Ectodermal cell (in vitro differentiated cells): ENCODE data around the gene TEX22.

Experiments
- H3K27ac ChIP-seq: 2 replicates; pipeline ENCODE4 v1.7.0; 2013; ENCODE audit warnings: mild to moderate bottlenecking, low read depth, low read length; ENCODE audit not compliant: insufficient read depth, poor library complexity, severe bottlenecking
- H3K27me3 ChIP-seq: 2 replicates; pipeline ENCODE4 v1.7.0; 2013; ENCODE audit warnings: mild to moderate bottlenecking, low read length; ENCODE audit not compliant: insufficient read depth, control insufficient read depth, poor library complexity, severe bottlenecking
- H3K36me3 ChIP-seq: one replicate; pipeline ENCODE4 v1.7.0; 2013; ENCODE audit warnings: low read length; ENCODE audit not compliant: control insufficient read depth, insufficient read depth
- H3K4me1 ChIP-seq: one replicate; pipeline ENCODE4 v1.7.0; 2013; ENCODE audit warnings: low read length; ENCODE audit not compliant: control insufficient read depth, insufficient read depth
- H3K4me3 ChIP-seq: 2 replicates; pipeline ENCODE4 v1.7.0; 2013; ENCODE audit warnings: low read depth, low read length, control low read depth; ENCODE audit not compliant: insufficient read depth
- H3K9me3 ChIP-seq: 2 replicates; pipeline ENCODE4 v1.7.0; 2013; ENCODE audit warnings: mild to moderate bottlenecking, low read length, moderate library complexity; ENCODE audit not compliant: control insufficient read depth
- WGBS, 2 experiments: methylation state at CpG; one replicate each; pipeline ENCODE4 v1.1.7; 2013; ENCODE audit warnings: missing lambda C conversion rate in 2 of 2; 5-methylcytosine and 5-hydroxymethylcytosine counted together

The TEX22 gene

GRCh38 chr14:105430565-105430964 lies 32.2 kb downstream of the TEX22 start:
- no peak overlapping the region for H3K4me3 ChIP-seq
- no peaks in the 10 kb centered on the region for H3K27me3 ChIP-seq
- 84 to 87% methylated on average over 9 of the region's 9 CpGs for WGBS, 2 experiments
- peaks cover 7% of the 10 kb centered on the region for H3K4me1 ChIP-seq
- no peak overlapping the region for H3K27ac ChIP-seq
- no peaks in the 10 kb centered on the region for H3K9me3 ChIP-seq
- peaks cover 25% of the 10 kb centered on the region for H3K36me3 ChIP-seq

- H3K36me3 ChIP-seq = peaks cover 25% of the 10 kb centered on the region
- peaks cover 7% of the 10 kb centered on the region for H3K4me1 ChIP-seq
- no peaks in the 10 kb centered on the region for H3K27me3 ChIP-seq
- H3K9me3 ChIP-seq = no peaks in the 10 kb centered on the region
- no peak overlapping the region for H3K4me3 ChIP-seq
- 90 to 100% methylated on average over 1 of the region's 1 CpG for WGBS, 2 experiments
- no peak overlapping the region for H3K27ac ChIP-seq
Measured at GRCh38 chr14:105431256-105431655, 32.9 kb downstream of the TEX22 start.

GRCh38 chr14:105432657-105433056 lies 34.3 kb downstream of the TEX22 start:
- Histone ChIP-seq H3K27ac (peak overlapping the region; percentile 26), H3K9me3 (no peaks in the 10 kb centered on the region), H3K4me3 (no peak overlapping the region), H3K36me3 (peaks cover 11% of the 10 kb centered on the region), H3K27me3 (no peaks in the 10 kb centered on the region), H3K4me1 (peaks cover 7% of the 10 kb centered on the region)
- 93 to 95% methylated on average over 12 of the region's 12 CpGs for WGBS, 2 experiments

- Histone ChIP-seq H3K27ac (peak overlapping the region; percentile 26), H3K4me3 (no peak overlapping the region), H3K4me1 (peaks cover 7% of the 10 kb centered on the region), H3K27me3 (no peaks in the 10 kb centered on the region), H3K36me3 (peaks cover 10% of the 10 kb centered on the region), H3K9me3 (no peaks in the 10 kb centered on the region)
- WGBS, 2 experiments = 84% methylated on average over 17 of the region's 17 CpGs
Measured at GRCh38 chr14:105433161-105433605, 34.8 kb downstream of the TEX22 start.

GRCh38 chr14:105436402-105436801 lies 38.1 kb downstream of the TEX22 start:
- WGBS, 2 experiments = 93 to 94% methylated on average over 12 of the region's 12 CpGs
- no peak overlapping the region for H3K4me3 ChIP-seq

GRCh38 chr14:105436891-105437722 lies 38.8 kb downstream of the TEX22 start:
- WGBS, 2 experiments = 92 to 94% methylated on average over 31 of the region's 31 CpGs
- no peak overlapping the region for H3K27ac ChIP-seq
- no peaks in the 10 kb centered on the region for H3K36me3 ChIP-seq
- H3K4me3 ChIP-seq = no peak overlapping the region
- H3K4me1 ChIP-seq = peaks cover 7% of the 10 kb centered on the region
- no peaks in the 10 kb centered on the region for H3K27me3 ChIP-seq
- no peaks in the 10 kb centered on the region for H3K9me3 ChIP-seq

More at GRCh38 chr14:105436402-105436801, 38.1 kb downstream of the TEX22 start:
- Histone ChIP-seq H3K27ac (no peak overlapping the region), H3K27me3 (no peaks in the 10 kb centered on the region), H3K36me3 (no peaks in the 10 kb centered on the region), H3K9me3 (no peaks in the 10 kb centered on the region), H3K4me1 (peaks cover 7% of the 10 kb centered on the region)

GRCh38 chr14:105437723-105438500 lies 39.6 kb downstream of the TEX22 start:
- Histone ChIP-seq H3K27ac (no peak overlapping the region), H3K27me3 (no peaks in the 10 kb centered on the region), H3K4me1 (peaks cover 5% of the 10 kb centered on the region), H3K4me3 (no peak overlapping the region), H3K36me3 (peaks cover 1% of the 10 kb centered on the region), H3K9me3 (no peaks in the 10 kb centered on the region)
- 95 to 96% methylated on average over 18 of the region's 18 CpGs for WGBS, 2 experiments

- 94 to 95% methylated on average over 11 of the region's 11 CpGs for WGBS, 2 experiments
- H3K4me3 ChIP-seq = no peak overlapping the region
- peaks cover 3% of the 10 kb centered on the region for H3K36me3 ChIP-seq
- H3K9me3 ChIP-seq = no peaks in the 10 kb centered on the region
- H3K27me3 ChIP-seq = no peaks in the 10 kb centered on the region
- H3K4me1 ChIP-seq = no peaks in the 10 kb centered on the region
- no peak overlapping the region for H3K27ac ChIP-seq
Measured at GRCh38 chr14:105439179-105439578, 40.8 kb downstream of the TEX22 start.

- Histone ChIP-seq H3K9me3 (no peaks in the 10 kb centered on the region), H3K36me3 (peaks cover 3% of the 10 kb centered on the region), H3K4me1 (no peaks in the 10 kb centered on the region), H3K27ac (no peak overlapping the region), H3K4me3 (no peak overlapping the region), H3K27me3 (no peaks in the 10 kb centered on the region)
- WGBS, 2 experiments = 92 to 94% methylated on average over 33 of the region's 33 CpGs
Measured at GRCh38 chr14:105439710-105440553, 41.6 kb downstream of the TEX22 start.
